Activated CD4-positive, CD25-positive, alpha-beta regulatory T cell treated with anti-CD3 and anti-CD28 coated beads, Interleukin-2, amount 50 U/mL, for 72 hours (primary cell): ENCODE measurements around the gene CITED1.
"Not testable (repeated sequence)": the region's sequence is repeated elsewhere in the genome, so short reads cannot be mapped to it uniquely, and the experiment has no call there.

Experiments
- DNase-seq: peaks from one replicate; pipeline ENCODE4 v3.0.0; 2021

Gene CITED1

GRCh38 chrX:72305286-72306084 is at the start of gene CITED1:
CITED1 (minus strand) TSS chrX:72305914; CDS start chrX:72302869, 3,045 bp downstream.
- DNase-seq, result no peak

- no peak for DNase-seq
These were observed 47.1 kb upstream of the CITED1 start for GRCh38 chrX:72352786-72353185.

DNA sequence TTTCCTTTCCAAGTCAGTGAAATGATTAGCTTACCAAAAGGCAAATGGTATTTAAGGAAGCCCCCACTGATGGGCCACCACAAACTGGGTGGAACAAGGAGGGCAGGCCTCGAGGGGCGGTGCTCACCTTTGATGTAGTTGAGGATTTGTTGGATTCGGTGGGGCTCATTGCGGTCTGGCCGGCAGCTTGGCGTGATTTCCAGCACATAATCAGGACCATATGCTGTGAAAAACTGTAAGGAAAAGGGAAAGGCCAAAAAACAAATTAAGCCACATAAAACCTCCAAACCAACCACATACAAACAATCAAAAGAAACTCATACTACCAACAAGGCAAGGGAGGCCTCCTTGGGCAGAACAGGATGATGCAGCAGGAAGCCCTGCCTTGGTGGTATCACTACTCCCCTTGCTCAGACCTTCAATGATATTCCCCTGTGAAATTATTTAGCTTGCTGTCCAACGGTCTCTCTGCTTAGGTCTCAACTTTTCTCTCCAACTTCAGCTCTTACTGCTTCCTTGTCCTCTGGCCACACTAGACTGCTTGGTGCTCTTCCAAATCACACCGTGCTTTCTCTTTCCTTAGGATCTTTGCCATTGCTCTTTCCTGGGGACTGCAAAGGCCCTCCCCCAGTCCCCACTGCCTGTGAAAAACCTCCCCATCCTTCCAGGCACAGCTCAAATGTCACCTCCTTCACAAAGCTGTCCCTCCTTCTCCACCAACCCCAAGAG is 46.1 kb upstream of the CITED1 start:
- DNase-seq, result no peak

DNA sequence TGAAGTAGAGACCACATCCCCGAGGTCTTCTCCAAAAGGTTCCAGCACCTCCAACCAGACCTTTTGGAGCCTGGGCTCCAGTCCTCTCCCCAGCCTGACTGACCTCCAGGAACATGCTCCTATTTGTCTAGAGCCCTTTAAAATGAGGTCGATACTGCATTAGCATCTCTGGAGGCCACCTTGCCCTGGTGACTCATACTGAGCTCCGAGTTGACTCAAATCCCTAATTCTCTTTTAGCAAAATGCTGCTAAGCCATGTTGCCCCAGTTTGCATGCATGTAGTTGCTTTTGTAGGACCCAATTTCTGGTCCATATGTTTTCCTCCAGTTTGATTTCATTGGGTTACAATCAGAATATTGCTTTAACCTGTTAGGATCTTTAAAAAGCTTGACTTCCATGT is 43.5 kb upstream of the CITED1 start:
- no peak for DNase-seq

- DNase-seq, result no peak
These were observed 42.7 kb upstream of the CITED1 start for GRCh38 chrX:72348247-72348979.

DNA sequence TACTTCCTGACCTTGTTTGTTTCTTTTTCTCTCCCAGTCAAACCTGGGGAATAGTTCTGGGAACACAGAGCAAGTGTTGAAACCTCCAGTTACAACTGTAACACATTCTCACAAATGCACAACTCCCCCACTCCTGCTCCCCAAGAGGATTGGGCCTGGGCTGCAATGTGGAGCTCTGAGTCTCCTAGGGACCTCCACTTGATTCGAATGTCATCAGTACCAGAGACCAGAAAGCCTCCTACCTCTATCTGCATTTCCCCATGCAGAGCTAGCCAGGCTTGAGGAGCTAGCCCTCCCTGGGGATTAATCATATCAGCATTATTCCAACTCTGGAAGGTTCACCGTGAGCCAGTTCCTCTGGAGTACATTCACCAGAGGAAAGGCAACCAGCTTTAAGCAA is 41.7 kb upstream of the CITED1 start:
- DNase-seq, result no peak

DNA sequence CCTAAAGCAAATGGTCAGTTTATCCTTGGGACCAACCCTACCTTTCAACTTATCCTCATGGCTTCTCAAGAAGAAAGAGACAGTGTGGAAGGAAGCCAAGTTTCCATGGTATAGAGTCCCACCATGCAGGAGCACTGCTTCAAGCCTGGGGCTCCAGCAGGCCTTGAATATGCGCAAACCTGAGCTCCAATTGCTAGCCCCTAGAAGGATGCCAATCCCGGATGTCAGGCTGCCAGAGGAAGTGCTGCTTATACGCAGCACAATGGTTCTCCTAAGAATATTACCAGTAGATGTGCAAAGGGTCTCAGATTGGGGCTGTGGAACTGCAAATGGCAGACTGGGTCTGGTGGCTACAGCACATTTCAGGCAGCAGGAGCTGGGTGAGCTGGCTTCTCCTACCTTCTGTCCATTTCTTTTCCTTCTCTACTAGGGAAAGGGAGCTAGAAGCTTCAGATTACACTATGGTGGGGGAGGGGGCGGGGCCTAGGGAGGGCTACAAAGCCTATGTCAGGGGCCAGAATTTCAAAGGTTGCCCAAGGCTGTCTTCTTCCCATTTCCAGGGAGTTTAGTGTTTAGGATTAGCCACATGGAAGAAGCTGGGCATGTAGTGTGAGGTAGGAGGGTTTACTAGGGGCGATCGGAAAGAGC is 40.7 kb upstream of the CITED1 start:
- DNase-seq, result no peak

DNA sequence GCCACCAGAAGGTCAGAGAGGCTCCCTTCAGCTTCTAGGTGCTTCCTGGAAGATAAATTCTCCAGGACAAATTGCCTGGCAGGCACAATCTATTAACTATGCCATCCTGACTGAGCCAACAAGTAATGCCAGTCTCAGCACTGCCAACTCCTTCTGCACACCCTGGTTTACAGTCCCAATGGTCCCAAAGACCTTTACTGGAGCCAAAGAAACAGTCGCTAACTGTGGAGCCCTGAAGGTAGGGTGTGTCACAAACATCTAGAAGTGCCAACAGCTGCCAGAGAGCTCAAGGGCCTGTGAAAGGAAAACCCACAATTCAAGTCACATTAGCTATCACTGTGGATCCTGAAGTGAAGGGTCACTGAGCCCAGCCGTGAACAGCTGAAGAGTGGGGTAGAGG is 34.9 kb upstream of the CITED1 start:
- DNase-seq, result no peak

GRCh38 chrX:72340041-72340440 is 34.3 kb upstream of the CITED1 start:
- no peak for DNase-seq

GRCh38 chrX:72330131-72330530 is 24.4 kb upstream of the CITED1 start:
- DNase-seq, result no peak

- no peak for DNase-seq
These were observed 21.0 kb upstream of the CITED1 start for GRCh38 chrX:72326605-72327300.

GRCh38 chrX:72319651-72320050 is 13.9 kb upstream of the CITED1 start:
- not testable (repeated sequence) for DNase-seq

DNA sequence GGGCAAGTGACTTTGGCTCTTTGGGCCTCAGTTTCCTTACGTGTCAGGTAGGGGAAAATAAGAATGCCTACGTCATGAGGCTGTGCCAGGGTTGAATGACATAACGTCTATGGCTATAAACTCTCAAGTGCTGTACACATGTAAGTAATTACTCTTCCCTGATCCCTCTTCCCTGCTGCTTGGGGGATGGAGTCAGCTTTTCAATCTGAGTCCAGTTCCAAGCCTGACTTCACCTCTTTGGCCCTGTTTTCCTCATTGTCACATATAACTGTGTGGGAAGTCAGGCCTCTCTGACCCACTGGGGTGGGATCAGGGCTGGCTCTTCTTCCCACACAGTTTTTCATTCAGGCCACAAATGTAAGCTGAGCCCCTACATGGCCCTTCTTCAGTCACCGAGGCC is 11.4 kb upstream of the CITED1 start:
- no peak for DNase-seq

DNA sequence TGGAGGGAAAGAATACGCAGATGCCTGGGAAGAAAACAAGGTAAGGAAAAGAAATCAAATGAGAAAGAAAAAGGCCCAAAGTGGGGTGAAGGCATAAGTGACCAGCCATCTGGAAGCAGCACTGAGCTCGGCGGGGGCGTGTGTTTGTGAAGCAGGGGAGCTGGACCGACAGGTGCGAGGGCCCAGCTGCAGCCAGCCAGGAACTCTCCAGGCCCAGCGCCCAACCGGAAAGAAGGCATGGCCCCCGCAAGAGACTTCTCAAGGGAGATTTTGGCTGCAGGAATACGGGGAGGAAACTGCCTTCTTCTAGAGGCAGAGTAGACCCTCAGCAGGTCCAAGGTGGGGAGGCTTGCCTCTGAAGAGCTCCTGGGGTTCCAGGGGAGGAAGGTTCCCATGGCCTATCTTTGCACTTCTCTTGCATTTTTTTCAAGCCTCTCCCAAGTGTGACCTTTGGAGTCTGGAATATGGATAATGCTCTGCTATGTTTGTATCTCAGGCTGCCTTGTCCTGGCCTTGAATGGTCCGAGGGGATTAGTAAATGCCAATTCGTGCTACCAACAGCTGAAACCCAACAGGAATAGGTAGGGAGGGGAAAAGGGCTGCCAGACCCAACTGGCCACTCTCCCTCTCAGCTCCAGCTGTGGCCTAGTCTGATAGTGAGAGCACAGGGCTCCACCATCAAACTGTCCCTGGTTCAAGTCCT is 10.8 kb upstream of the CITED1 start:
- DNase-seq, result no peak

DNA sequence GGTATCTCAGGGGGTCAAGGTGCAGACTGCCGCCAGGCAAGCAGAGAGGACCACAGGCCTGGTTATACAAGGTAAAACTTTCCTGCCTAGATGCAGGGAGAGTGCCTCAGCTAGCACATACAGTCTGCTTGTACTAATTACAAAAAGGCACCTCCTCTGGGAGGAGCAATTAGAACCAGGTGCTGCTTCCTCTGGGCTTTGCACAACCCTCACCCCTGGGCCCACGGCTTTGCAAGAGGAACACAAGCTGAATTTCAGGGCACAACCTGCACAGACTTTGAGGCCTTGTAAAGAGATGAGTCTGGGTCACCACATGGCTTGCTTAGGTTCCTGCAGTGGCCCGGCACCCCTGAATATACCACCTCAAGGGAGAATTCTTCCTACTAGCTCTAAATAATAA is 9.2 kb upstream of the CITED1 start:
- DNase-seq, result no peak

DNA sequence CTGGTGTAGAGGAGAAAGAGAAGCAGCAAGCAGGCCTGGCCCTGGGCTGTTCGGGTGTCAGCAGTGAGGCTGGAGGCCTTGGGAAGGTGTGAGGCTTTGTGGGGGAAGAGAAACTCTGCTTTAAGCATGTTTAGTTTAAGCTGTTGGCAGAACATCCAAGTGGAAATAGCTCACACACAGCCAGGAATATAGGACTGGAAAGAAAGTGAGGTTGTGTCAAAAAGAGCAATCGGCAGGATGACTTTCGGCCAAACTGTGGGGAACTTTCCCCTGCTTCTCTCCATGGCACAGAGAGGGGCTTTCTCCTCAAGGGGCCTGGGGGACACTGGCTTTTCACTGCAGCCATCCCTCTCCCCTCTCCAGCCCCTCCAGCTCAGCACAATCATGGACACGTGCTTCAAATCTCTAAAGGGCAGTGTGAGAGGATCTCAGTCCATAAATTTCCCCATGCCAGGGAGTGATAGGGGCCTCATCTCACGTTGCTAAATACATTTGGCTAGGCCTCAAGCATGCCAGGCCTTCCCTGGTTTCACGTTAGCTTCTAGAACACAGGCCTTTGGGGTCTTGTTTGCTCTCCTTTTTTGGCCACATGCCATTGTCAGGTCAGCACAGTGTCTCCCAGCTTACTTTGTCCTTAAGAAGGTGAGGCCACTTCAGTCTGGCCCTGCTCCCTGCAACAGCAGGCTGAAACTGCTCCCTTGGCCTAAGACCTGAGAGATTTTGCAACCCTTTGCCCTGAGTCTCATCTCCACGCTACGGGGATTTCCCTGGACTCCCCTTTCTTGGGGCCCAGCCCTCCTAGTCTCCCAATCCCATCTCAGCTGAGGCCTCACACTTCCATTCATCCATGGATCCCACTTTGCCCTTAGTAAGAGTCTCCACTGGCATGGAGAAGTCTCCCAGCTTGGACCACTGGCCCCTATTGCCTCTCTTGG is 8.3 kb upstream of the CITED1 start:
- DNase-seq, result no peak

DNA sequence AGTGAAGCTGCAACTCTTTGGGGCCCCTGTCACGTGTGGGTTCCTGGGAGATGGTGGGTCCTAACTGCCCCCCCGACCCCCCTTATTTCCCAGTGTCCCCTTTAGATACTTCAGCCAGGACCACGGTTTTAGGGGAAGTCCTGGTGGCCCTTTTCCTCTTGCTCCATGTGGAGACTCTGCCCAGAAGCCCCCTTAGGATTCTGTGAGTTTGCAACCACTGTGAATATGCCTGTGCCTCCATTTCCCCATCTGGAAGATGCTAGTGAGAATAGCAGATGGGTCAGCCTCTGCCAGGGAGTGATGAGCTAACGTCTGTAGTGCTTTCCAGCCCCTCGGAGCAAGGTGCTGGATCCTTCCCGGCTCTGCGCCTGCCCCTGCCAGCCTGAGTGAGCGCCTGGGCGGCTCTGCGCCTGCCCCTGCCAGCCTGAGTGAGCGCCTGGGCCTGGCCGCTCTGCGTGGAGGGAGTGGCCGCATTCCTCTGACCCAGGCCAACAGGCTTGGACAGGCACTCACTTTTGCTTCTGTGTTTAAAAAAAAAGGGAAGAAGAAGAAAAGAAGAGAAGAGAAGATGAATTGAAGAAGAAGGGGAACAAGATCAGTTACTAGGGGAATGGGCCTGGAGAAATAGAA is 6.7 kb upstream of the CITED1 start:
- no peak for DNase-seq

- no peak for DNase-seq
These were observed 3.8 kb upstream of the CITED1 start for GRCh38 chrX:72309297-72310071.

GRCh38 chrX:72308566-72309296 is 3.0 kb upstream of the CITED1 start:
- DNase-seq, result no peak
